Gastroesophageal sphincter (tissue), 4 donors: ENCODE results near the gene OR10K2. TPM values are rescaled to one million over a fixed set of nuclear protein-coding genes. Genes with fewer than 3 reads are reported as not detected.
"Not testable (repeated sequence)": the region's sequence is repeated elsewhere in the genome, so short reads cannot be mapped to it uniquely, and the experiment has no call there.

Experiments used
- ATAC-seq: fragments of 150-250 bp; one replicate; pipeline ENCODE4 v1.9.1; 2016; ENCODE audit warnings: mild to moderate bottlenecking, moderate library complexity
- H3K27ac ChIP-seq, 4 donors: fragments of 200-600 bp; sonication (generic) in 3 of 4; 1 replicate in 3 of 4; 2 replicates in 1 of 4; pipeline ENCODE4 v1.5.1; 2016 to 2019
- H3K27me3 ChIP-seq: fragments of 200-600 bp; sonication (generic); one replicate; pipeline ENCODE4 v1.5.1; 2019
- H3K36me3 ChIP-seq, 2 donors: fragments of 200-600 bp; sonication (generic); one replicate each; pipeline ENCODE4 v1.5.1; 2019; ENCODE audit warnings: control low read depth in 1 of 2
- H3K4me1 ChIP-seq, 3 donors: fragments of 200-600 bp; sonication (generic); 1 replicate in 2 of 3; 2 replicates in 1 of 3; pipeline ENCODE4 v1.5.1; 2016 to 2019; ENCODE audit warnings: control low read depth in 2 of 3
- H3K4me3 ChIP-seq, 2 donors: fragments of 200-600 bp; sonication (generic); one replicate each; pipeline ENCODE4 v1.5.1; 2019; ENCODE audit warnings: mild to moderate bottlenecking in 1 of 2, moderate library complexity in 1 of 2
- H3K9me3 ChIP-seq, 3 donors: fragments of 200-600 bp; sonication (generic); one replicate each; pipeline ENCODE4 v1.5.1; 2017 to 2019; ENCODE audit warnings: control low read depth in 2 of 3
- EP300 ChIP-seq: sonication (generic); formaldehyde crosslinking; IDR thresholded peaks from one replicate; pipeline ENCODE4 v1.6.1; 2017; ENCODE audit warnings: antibody characterized with exemption, mild to moderate bottlenecking
- POLR2A ChIP-seq, 2 donors: fragments of 450-650 bp; IDR thresholded peaks; one replicate each; pipeline ENCODE4 v1.6.1; 2017; ENCODE audit warnings: antibody characterized with exemption in 2 of 2, mild to moderate bottlenecking in 2 of 2, moderate library complexity in 1 of 2
- POLR2AphosphoS5 ChIP-seq: sonication (generic); formaldehyde crosslinking; IDR thresholded peaks from one replicate; pipeline ENCODE4 v1.6.1; 2017; ENCODE audit warnings: antibody characterized with exemption
- WGBS, 2 donors: methylation state at CpG; one replicate each; pipeline ENCODE4 v1.1.5; 2018; ENCODE audit warnings: low coverage in 1 of 2; 5-methylcytosine and 5-hydroxymethylcytosine counted together
- total RNA-seq, 4 donors: library from RNA; depleted of rRNA; stranded (reverse); fragments of >200 nt; gene quantifications; one replicate each; pipeline ENCODE4 v1.1.0, GENCODE V29; 2016
- TF ChIP-seq, protein P1 (sequence below), 4 experiments: fragments of 200-600 bp in 2 of 4; fragments of 450-650 bp in 2 of 4; sonication (generic) in 1 of 4; IDR thresholded peaks; one replicate each; pipeline ENCODE4 v1.5.1; 2017 to 2019; ENCODE audit warnings: antibody characterized with exemption in 4 of 4, mild to moderate bottlenecking in 2 of 4, moderate library complexity in 2 of 4

OR10K2 gene
- total RNA-seq, 4 donors from 2014 or later = not detected

DNA sequence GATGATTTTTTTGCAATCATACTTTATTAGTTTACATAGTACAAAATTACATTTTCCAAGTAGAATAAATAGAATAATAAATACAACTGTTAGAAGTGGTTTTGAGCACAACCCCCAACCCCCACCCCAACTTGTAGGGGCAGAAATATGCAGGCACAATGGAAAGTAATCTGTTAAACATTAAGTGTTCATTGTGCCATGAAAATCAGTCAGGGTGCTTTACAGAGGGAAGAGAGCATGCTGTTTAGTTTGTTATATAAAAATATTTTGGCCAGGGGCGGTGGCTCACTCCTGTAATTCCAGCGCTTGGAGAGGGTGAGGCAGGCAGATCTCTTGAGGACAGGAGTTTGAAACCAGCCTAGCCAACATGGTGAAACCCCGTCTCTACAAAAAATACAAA, 29.4 kb downstream of the OR10K2 start:
- Histone ChIP-seq H3K9me3 (no peaks in the 10 kb centered on the region), H3K27ac (no peak overlapping the region), H3K27me3 (no peaks in the 10 kb centered on the region), H3K4me1 (no peaks in the 10 kb centered on the region), H3K36me3 (no peaks in the 10 kb centered on the region), H3K4me3 (no peak overlapping the region)
- WGBS, 2 donors = 80 to 97% methylated on average over 1 to 3 of the region's 3 CpGs
- TF ChIP-seq, protein P1, sequence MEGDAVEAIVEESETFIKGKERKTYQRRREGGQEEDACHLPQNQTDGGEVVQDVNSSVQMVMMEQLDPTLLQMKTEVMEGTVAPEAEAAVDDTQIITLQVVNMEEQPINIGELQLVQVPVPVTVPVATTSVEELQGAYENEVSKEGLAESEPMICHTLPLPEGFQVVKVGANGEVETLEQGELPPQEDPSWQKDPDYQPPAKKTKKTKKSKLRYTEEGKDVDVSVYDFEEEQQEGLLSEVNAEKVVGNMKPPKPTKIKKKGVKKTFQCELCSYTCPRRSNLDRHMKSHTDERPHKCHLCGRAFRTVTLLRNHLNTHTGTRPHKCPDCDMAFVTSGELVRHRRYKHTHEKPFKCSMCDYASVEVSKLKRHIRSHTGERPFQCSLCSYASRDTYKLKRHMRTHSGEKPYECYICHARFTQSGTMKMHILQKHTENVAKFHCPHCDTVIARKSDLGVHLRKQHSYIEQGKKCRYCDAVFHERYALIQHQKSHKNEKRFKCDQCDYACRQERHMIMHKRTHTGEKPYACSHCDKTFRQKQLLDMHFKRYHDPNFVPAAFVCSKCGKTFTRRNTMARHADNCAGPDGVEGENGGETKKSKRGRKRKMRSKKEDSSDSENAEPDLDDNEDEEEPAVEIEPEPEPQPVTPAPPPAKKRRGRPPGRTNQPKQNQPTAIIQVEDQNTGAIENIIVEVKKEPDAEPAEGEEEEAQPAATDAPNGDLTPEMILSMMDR (IDR thresholded peaks at IDR 0.05) = no peak
- no peak for ATAC-seq

DNA sequence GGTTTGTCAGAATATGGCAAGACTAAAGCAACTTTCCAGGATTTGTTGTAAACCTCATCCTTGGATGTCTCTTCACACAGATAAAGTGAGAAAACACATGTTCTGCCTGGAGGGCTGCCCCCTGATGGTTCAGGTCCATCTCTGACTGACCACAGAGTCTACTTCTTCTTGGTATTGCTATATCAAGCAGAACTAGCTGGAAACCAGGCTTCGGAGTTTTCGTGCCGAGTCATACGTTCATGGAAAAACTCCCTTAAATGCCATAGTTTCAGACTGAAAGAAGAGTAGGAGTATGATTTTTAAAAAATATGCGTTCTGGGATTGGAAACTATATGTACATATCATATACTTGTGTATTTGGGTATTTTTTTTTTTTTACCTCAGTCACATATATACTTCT, 32.6 kb downstream of the OR10K2 start:
- WGBS, 2 donors = 78 to 89% methylated on average over 2 to 5 of the region's 5 CpGs
- Histone ChIP-seq H3K36me3 (no peaks in the 10 kb centered on the region), H3K27me3 (no peaks in the 10 kb centered on the region), H3K4me1 (no peaks in the 10 kb centered on the region), H3K27ac (no peak overlapping the region), H3K4me3 (no peak overlapping the region), H3K9me3 (no peaks in the 10 kb centered on the region)
- TF ChIP-seq POLR2A (IDR thresholded peaks at IDR 0.05) = no peak
- TF ChIP-seq EP300 = no peak
- TF ChIP-seq, protein P1 (IDR thresholded peaks at IDR 0.05) = no peak
- TF ChIP-seq POLR2AphosphoS5 = no peak
- no peak for ATAC-seq

DNA sequence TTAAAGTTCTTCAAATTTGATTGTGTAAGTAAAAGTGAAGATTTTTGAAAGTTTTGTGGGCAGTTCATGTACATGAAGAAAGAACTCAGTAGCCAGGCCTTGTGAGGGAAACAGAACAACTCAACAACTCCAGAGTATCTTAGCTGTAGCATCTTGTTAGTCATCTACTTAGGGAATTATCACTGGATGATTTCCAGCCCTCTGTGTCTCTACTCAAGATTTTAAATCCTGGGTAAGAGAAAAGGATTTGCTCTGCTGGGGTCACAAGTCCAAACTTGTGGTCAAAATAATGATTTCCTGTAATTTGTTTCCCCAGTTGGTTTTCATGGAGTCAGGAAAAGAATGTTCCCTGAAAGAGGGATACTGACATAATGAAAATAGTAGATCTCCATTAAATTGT, 34.9 kb downstream of the OR10K2 start:
- Histone ChIP-seq H3K27ac (no peak overlapping the region), H3K27me3 (no peaks in the 10 kb centered on the region), H3K9me3 (no peaks in the 10 kb centered on the region), H3K36me3 (no peaks in the 10 kb centered on the region), H3K4me1 (no peaks in the 10 kb centered on the region), H3K4me3 (no peak overlapping the region)
- ATAC-seq = no peak
- TF ChIP-seq POLR2AphosphoS5 = no peak
- TF ChIP-seq POLR2A (IDR thresholded peaks at IDR 0.05) = no peak
- TF ChIP-seq, protein P1 (IDR thresholded peaks at IDR 0.05) = no peak
- no peak for TF ChIP-seq EP300

DNA sequence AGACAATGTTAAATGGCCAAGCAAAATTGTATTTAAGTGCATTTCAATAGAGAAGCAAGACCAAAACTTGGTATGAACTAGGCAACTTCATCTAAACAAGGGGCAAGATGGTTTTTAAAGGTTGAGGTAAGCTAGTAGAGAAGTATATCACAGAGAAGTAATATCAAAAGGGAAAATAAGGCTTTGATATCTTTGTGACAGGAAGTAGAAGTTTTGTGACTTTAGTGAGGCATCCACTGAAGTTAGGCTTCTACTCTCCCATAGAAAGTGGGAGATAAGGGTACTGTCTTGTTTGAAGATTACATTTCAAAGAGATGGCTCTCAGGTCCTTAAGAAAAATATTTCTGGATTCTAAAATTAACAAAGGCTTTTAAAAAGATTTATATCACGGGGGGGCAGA, 35.7 kb downstream of the OR10K2 start:
- Histone ChIP-seq H3K27ac (no peak overlapping the region), H3K27me3 (no peaks in the 10 kb centered on the region), H3K4me1 (no peaks in the 10 kb centered on the region), H3K9me3 (no peaks in the 10 kb centered on the region), H3K36me3 (no peaks in the 10 kb centered on the region), H3K4me3 (no peak overlapping the region)
- no peak for ATAC-seq
- TF ChIP-seq EP300 = no peak
- no peak for TF ChIP-seq POLR2AphosphoS5
- TF ChIP-seq POLR2A (IDR thresholded peaks at IDR 0.05) = no peak
- TF ChIP-seq, protein P1 (IDR thresholded peaks at IDR 0.05) = no peak
- whole genome bisulfite sequencing, 2 donors = 18 to 38% methylated on average over 1 of the region's 1 CpG

DNA sequence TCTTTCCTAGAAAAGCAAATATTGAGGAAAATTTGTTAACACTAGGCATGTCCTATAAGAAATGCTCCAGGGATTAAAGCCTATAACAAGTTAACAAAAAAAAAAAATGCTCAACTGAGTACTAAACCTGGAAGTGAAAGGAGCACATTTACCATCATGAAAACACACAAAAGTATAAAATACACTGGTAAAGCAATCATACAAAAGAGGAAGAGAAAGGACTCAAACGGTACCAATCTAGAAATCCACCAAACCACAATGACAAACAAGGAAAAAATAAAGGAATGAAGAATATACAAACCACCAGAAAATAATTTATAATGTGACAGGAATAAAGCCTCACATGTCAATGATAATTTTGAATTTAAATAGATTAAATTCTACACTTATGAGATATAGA, 51.2 kb downstream of the OR10K2 start:
- Histone ChIP-seq H3K9me3 (peaks cover 0 to 36% (median 0%) of the 10 kb centered on the region in 3 donors), H3K36me3 (no peaks in the 10 kb centered on the region), H3K4me3 (no peak overlapping the region), H3K4me1 (no peaks in the 10 kb centered on the region), H3K27ac (no peak overlapping the region), H3K27me3 (no peaks in the 10 kb centered on the region)
- ATAC-seq = no peak
- TF ChIP-seq POLR2A (IDR thresholded peaks at IDR 0.05) (no peak), POLR2AphosphoS5 (no peak), EP300 (no peak)
- TF ChIP-seq, protein P1 (IDR thresholded peaks at IDR 0.05) = no peak
- WGBS, 2 donors = 41 to 83% methylated on average over 1 of the region's 1 CpG

DNA sequence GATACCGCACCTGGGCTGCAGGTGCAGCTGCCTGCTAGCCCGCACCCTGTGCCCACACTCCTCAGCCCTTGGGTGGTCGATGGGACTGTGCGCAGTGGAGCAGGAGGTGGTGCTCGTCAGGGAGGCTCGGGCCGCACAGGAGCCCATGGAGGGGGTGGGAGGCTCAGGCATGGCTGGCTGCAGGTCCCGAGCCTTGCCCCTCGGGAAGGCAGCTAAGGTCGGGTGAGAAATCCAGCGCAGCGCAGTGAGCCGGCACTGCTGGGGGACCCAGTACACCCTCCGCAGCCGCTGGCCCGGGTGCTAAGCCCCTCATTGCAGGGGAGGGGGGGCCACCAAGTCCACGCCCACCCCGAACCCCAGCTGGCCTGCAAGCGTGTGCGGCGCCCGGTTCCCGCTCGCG, 51.9 kb downstream of the OR10K2 start:
- WGBS, 2 donors = 100% methylated on average over 2 of the region's 25 CpGs; no CpG with 5 or more reads in 1 of the 2 donors
- not testable (repeated sequence) for H3K4me3 ChIP-seq, H3K36me3 ChIP-seq, H3K27me3 ChIP-seq, H3K4me1 ChIP-seq, ATAC-seq, H3K27ac ChIP-seq
- H3K9me3 ChIP-seq = peaks cover 0 to 36% (median 0%) of the 10 kb centered on the region in 3 donors
